Measurements from ENCODE around the gene ISCU.

GRCh38 chr12:108592033-108592909 is 29.9 kb downstream of the ISCU start:
- TF ChIP-seq POLR2AphosphoS5 (IDR thresholded peaks at IDR 0.05; ENCODE audit: low read depth, low read length) (no peak), TAF1 (IDR thresholded peaks at IDR 0.05; ENCODE audit: borderline replicate concordance, insufficient read depth, low read length) (no peak), REST (IDR thresholded peaks at IDR 0.05; ENCODE audit: insufficient read depth in 1 of 2, low read depth in 2 of 2, low read length in 2 of 2) (no peak)
